VCaP (cell line): ENCODE data around the gene CUZD1.

Experiments
- H3K27ac ChIP-seq: fragments of 450-650 bp; 2 replicates; pipeline ENCODE4 v1.5.1; 2017
- CTCF ChIP-seq: fragments of 450-650 bp; conservative IDR thresholded peaks from 2 replicates; pipeline ENCODE4 v1.5.1; 2017; ENCODE audit warnings: mild to moderate bottlenecking, moderate library complexity

The CUZD1 gene

GRCh38 chr10:122838880-122839279 lies 6.8 kb downstream of the CUZD1 start:
- H3K27ac ChIP-seq: no peak overlapping the region
- TF ChIP-seq CTCF: no peak

- no peak for TF ChIP-seq CTCF
- no peak overlapping the region for H3K27ac ChIP-seq
Measured at GRCh38 chr10:122835908-122836307, 9.7 kb downstream of the CUZD1 start.

GRCh38 chr10:122830965-122831353 lies 14.7 kb downstream of the CUZD1 start:
- no peak overlapping the region for H3K27ac ChIP-seq
- TF ChIP-seq CTCF: no peak

- no peak overlapping the region for H3K27ac ChIP-seq
- no peak for TF ChIP-seq CTCF
Measured at GRCh38 chr10:122830273-122830964, 15.2 kb downstream of the CUZD1 start.

- no peak for TF ChIP-seq CTCF
- H3K27ac ChIP-seq: no peak overlapping the region
Measured at GRCh38 chr10:122829454-122829853, 16.2 kb downstream of the CUZD1 start.

- TF ChIP-seq CTCF: no peak
- no peak overlapping the region for H3K27ac ChIP-seq
Measured at GRCh38 chr10:122828716-122829255, 16.9 kb downstream of the CUZD1 start.

- no peak for TF ChIP-seq CTCF
- H3K27ac ChIP-seq: no peak overlapping the region
Measured at GRCh38 chr10:122827302-122827701, 18.4 kb downstream of the CUZD1 start.
